Epithelial cell of proximal tubule (primary cell): Measurements from ENCODE around the gene ZNF474. TPM values are rescaled to one million over a fixed set of nuclear protein-coding genes. Genes with fewer than 3 reads are reported as not detected.

Experiments used
- DNase-seq: peaks from one replicate; pipeline ENCODE4 v3.0.0-alpha.2; 2011; ENCODE audit warnings: low read depth
- H3K4me3 ChIP-seq: 2 replicates; pipeline ENCODE4 v1.5.1; 2011; ENCODE audit warnings: low read depth, mild to moderate bottlenecking, low read length
- CTCF ChIP-seq: conservative IDR thresholded peaks from 2 replicates; pipeline ENCODE4 v1.5.1; 2012; ENCODE audit warnings: low read depth, mild to moderate bottlenecking, low read length
- total RNA-seq: library from RNA; depleted of rRNA; stranded (reverse); fragments of >200 nt; gene quantifications from 2 replicates; pipeline ENCODE4 v1.2.3, GENCODE V29; 2015

The ZNF474 gene
- total RNA-seq, 1 donor from 2014 or later: not detected

GRCh38 chr5:122105909-122106308 is 23.4 kb upstream of the ZNF474 start:
- no peak overlapping the region for H3K4me3 ChIP-seq
- DNase-seq: no peak
- TF ChIP-seq CTCF: no peak

- DNase-seq: no peak
- no peak for TF ChIP-seq CTCF
- H3K4me3 ChIP-seq: no peak overlapping the region
These were observed 22.3 kb upstream of the ZNF474 start for GRCh38 chr5:122107016-122107415.

GRCh38 chr5:122110987-122111386 is 18.4 kb upstream of the ZNF474 start:
- no peak for TF ChIP-seq CTCF
- no peak overlapping the region for H3K4me3 ChIP-seq
- no peak for DNase-seq

- no peak for DNase-seq
- no peak for TF ChIP-seq CTCF
These were observed 17.9 kb upstream of the ZNF474 start for GRCh38 chr5:122111460-122111859.

GRCh38 chr5:122112063-122112462 is 17.3 kb upstream of the ZNF474 start:
- no peak for DNase-seq
- no peak for TF ChIP-seq CTCF
- H3K4me3 ChIP-seq: no peak overlapping the region

More at GRCh38 chr5:122111460-122111859, 17.9 kb upstream of the ZNF474 start:
- H3K4me3 ChIP-seq: no peak overlapping the region

GRCh38 chr5:122112733-122113558 is 16.4 kb upstream of the ZNF474 start:
- DNase-seq: no peak
- H3K4me3 ChIP-seq: no peak overlapping the region
- no peak for TF ChIP-seq CTCF

- no peak for TF ChIP-seq CTCF
- no peak for DNase-seq
- H3K4me3 ChIP-seq: no peak overlapping the region
These were observed 14.8 kb upstream of the ZNF474 start for GRCh38 chr5:122114501-122114900.
